ENCODE measurements around the gene KDR. TPM values are rescaled to one million over a fixed set of nuclear protein-coding genes. Genes with fewer than 3 reads are reported as not detected.

Gene KDR
- total and polyA plus RNA-seq, 2 experiments from 2014 or later, result 0.20 TPM; not detected in 1

GRCh38 chr4:55169352-55169961 lies 44.1 kb upstream of the KDR start:
- H3K9me2 ChIP-seq (ENCODE audit: insufficient read depth), result no peaks in the 10 kb centered on the region
- no peak overlapping the region for H3K4me2 ChIP-seq (ENCODE audit: unreplicated experiment)
- H3K27me3 ChIP-seq (replicated peaks; ENCODE audit: insufficient read depth), result no peaks in the 10 kb centered on the region
- no peaks in the 10 kb centered on the region for H3K79me2 ChIP-seq (ENCODE audit: insufficient read depth)
- no peak overlapping the region for H3K9ac ChIP-seq
- peaks cover 21% of the 10 kb centered on the region for H3K4me1 ChIP-seq (ENCODE audit: insufficient read depth)
- no peaks in the 10 kb centered on the region for H4K20me1 ChIP-seq (ENCODE audit: insufficient read depth)
- DNase-seq, result no peak
- no peaks in the 10 kb centered on the region for H3K36me3 ChIP-seq (ENCODE audit: low read depth)
- in situ Hi-C loops (cut with MboI), result no loop called here
- H3K9me3 ChIP-seq (ENCODE audit: low read depth), result no peaks in the 10 kb centered on the region
- no peak overlapping the region for H3K4me3 ChIP-seq
- 64 to 71% methylated on average over 11 to 12 of the region's 12 CpGs for WGBS, 2 experiments (ENCODE audit: low coverage in 1 of 2, low lambda C conversion rate in 2 of 2, missing lambda C conversion rate in 2 of 2)
- H3K27ac ChIP-seq, result no peak overlapping the region
- H2AFZ ChIP-seq, result no peak overlapping the region
- TF ChIP-seq EZH2phosphoT487 (IDR thresholded peaks at IDR 0.05; ENCODE audit: insufficient read depth, low read depth) (no peak), EZH2 (IDR thresholded peaks at IDR 0.05; ENCODE audit: insufficient read depth, poor library complexity, severe bottlenecking) (no peak)
- peaks cover 4% of the 10 kb centered on the region; the same call in 1 of the 2 replicates for H3F3A ChIP-seq (ENCODE audit: insufficient read depth)

GRCh38 chr4:55162396-55162795 lies 37.0 kb upstream of the KDR start:
- Histone ChIP-seq H3K36me3 (ENCODE audit: low read depth) (no peaks in the 10 kb centered on the region), H3K27me3 (replicated peaks; ENCODE audit: insufficient read depth) (no peaks in the 10 kb centered on the region), H3K27ac (no peak overlapping the region), H3K4me3 (no peak overlapping the region), H3K4me1 (ENCODE audit: insufficient read depth) (no peaks in the 10 kb centered on the region), H3K9me2 (ENCODE audit: insufficient read depth) (no peaks in the 10 kb centered on the region), H2AFZ (no peak overlapping the region), H3K9ac (no peak overlapping the region), H3K79me2 (ENCODE audit: insufficient read depth) (no peaks in the 10 kb centered on the region), H3K9me3 (ENCODE audit: low read depth) (no peaks in the 10 kb centered on the region), H3K4me2 (ENCODE audit: unreplicated experiment) (no peak overlapping the region), H3F3A (ENCODE audit: insufficient read depth) (no peaks in the 10 kb centered on the region), H4K20me1 (ENCODE audit: insufficient read depth) (no peaks in the 10 kb centered on the region)
- no peak for DNase-seq
- in situ Hi-C loops (cut with MboI), result no loop called here
- WGBS, 2 experiments (ENCODE audit: low coverage in 1 of 2, low lambda C conversion rate in 2 of 2, missing lambda C conversion rate in 2 of 2), result 96 to 98% methylated on average over 1 of the region's 1 CpG
- TF ChIP-seq EZH2 (IDR thresholded peaks at IDR 0.05; ENCODE audit: insufficient read depth, poor library complexity, severe bottlenecking) (no peak), EZH2phosphoT487 (IDR thresholded peaks at IDR 0.05; ENCODE audit: insufficient read depth, low read depth) (no peak)

GRCh38 chr4:55161739-55162138 lies 36.3 kb upstream of the KDR start:
- no peaks in the 10 kb centered on the region for H3K4me1 ChIP-seq (ENCODE audit: insufficient read depth)
- H3K9me2 ChIP-seq (ENCODE audit: insufficient read depth), result no peaks in the 10 kb centered on the region
- H3K9me3 ChIP-seq (ENCODE audit: low read depth), result no peaks in the 10 kb centered on the region
- WGBS, 2 experiments (ENCODE audit: low coverage in 1 of 2, low lambda C conversion rate in 2 of 2, missing lambda C conversion rate in 2 of 2), result 56 to 61% methylated on average over 6 of the region's 6 CpGs
- H3F3A ChIP-seq (ENCODE audit: insufficient read depth), result no peaks in the 10 kb centered on the region
- no peak overlapping the region for H3K9ac ChIP-seq
- H3K79me2 ChIP-seq (ENCODE audit: insufficient read depth), result no peaks in the 10 kb centered on the region
- no peak overlapping the region for H2AFZ ChIP-seq
- no peaks in the 10 kb centered on the region for H3K27me3 ChIP-seq (replicated peaks; ENCODE audit: insufficient read depth)
- no peak for DNase-seq
- no peak for TF ChIP-seq EZH2phosphoT487 (IDR thresholded peaks at IDR 0.05; ENCODE audit: insufficient read depth, low read depth)
- no peak for TF ChIP-seq EZH2 (IDR thresholded peaks at IDR 0.05; ENCODE audit: insufficient read depth, poor library complexity, severe bottlenecking)
- in situ Hi-C loops (cut with MboI), result no loop called here
- no peaks in the 10 kb centered on the region for H3K36me3 ChIP-seq (ENCODE audit: low read depth)
- H4K20me1 ChIP-seq (ENCODE audit: insufficient read depth), result no peaks in the 10 kb centered on the region
- H3K4me2 ChIP-seq (ENCODE audit: unreplicated experiment), result no peak overlapping the region
- H3K27ac ChIP-seq, result no peak overlapping the region
- H3K4me3 ChIP-seq, result no peak overlapping the region

- no peak overlapping the region for H2AFZ ChIP-seq
These were observed 34.5 kb upstream of the KDR start for GRCh38 chr4:55159851-55160250.

More at GRCh38 chr4:55159851-55160250, 34.5 kb upstream of the KDR start:
- TF ChIP-seq EZH2 (IDR thresholded peaks at IDR 0.05; ENCODE audit: insufficient read depth, poor library complexity, severe bottlenecking) (no peak), EZH2phosphoT487 (IDR thresholded peaks at IDR 0.05; ENCODE audit: insufficient read depth, low read depth) (no peak)
- Histone ChIP-seq H3K9me2 (ENCODE audit: insufficient read depth) (no peaks in the 10 kb centered on the region), H3F3A (ENCODE audit: insufficient read depth) (no peaks in the 10 kb centered on the region), H3K36me3 (ENCODE audit: low read depth) (no peaks in the 10 kb centered on the region), H3K79me2 (ENCODE audit: insufficient read depth) (no peaks in the 10 kb centered on the region), H3K27me3 (replicated peaks; ENCODE audit: insufficient read depth) (no peaks in the 10 kb centered on the region; the same call in 1 of the 2 replicates), H3K4me2 (ENCODE audit: unreplicated experiment) (no peak overlapping the region), H3K9ac (no peak overlapping the region), H4K20me1 (ENCODE audit: insufficient read depth) (no peaks in the 10 kb centered on the region), H3K27ac (no peak overlapping the region), H3K4me1 (ENCODE audit: insufficient read depth) (no peaks in the 10 kb centered on the region), H3K9me3 (ENCODE audit: low read depth) (no peaks in the 10 kb centered on the region), H3K4me3 (no peak overlapping the region)
- DNase-seq, result no peak
- 67 to 72% methylated on average over 2 of the region's 2 CpGs for WGBS, 2 experiments (ENCODE audit: low coverage in 1 of 2, low lambda C conversion rate in 2 of 2, missing lambda C conversion rate in 2 of 2)
- in situ Hi-C loops (cut with MboI), result no loop called here
